IMR-90 (cell line): Measurements from ENCODE around the gene ANKRD33B. TPM values are rescaled to one million over a fixed set of nuclear protein-coding genes. Genes with fewer than 3 reads are reported as not detected.

Source experiments
- ATAC-seq: fragments of 200-7000 bp; cut with Tn5 transposase; 2 replicates; pipeline ENCODE4 v1.9.1; 2020; ENCODE audit warnings: low read depth, mild to moderate bottlenecking, moderate library complexity
- BruUV-seq: library from RNA; stranded (reverse); fragments of 400-500 nt; replicated peaks from 2 replicates; lab custom pipeline; 2021; lab: Mats Ljungman, UMichigan
- CTCF ChIA-PET: fragments of 300-600 bp; formaldehyde crosslinking; extraction: SDS; loops from one replicate; lab custom pipeline; 2021; ENCODE audit warnings: antibody characterized with exemption; lab: Yijun Ruan, JAX
- POLR2A ChIA-PET: fragments of 300-600 bp; sonication (Branson Sonifier 250); formaldehyde crosslinking; loops from one replicate; lab custom pipeline; 2022; ENCODE audit warnings: antibody characterized with exemption; ENCODE audit not compliant: unreplicated experiment; lab: Charles Lee
- DNase-seq: peaks from one replicate; pipeline ENCODE4 v3.0.0; 2013
- H2AFZ ChIP-seq: replicated peaks from 2 replicates; pipeline ENCODE3; 2013; ENCODE audit warnings: low read length, mild to moderate bottlenecking; ENCODE audit not compliant: poor library complexity
- H2AK5ac ChIP-seq: 2 replicates; pipeline ENCODE4 v1.6.1; 2013; ENCODE audit warnings: low read depth, low read length, inconsistent platforms
- H2AK9ac ChIP-seq: replicated peaks from 2 replicates; pipeline ENCODE3; 2013; ENCODE audit warnings: mild to moderate bottlenecking, low read depth, low read length, moderate library complexity; ENCODE audit not compliant: poor library complexity
- H2BK120ac ChIP-seq: 2 replicates; pipeline ENCODE4 v1.6.1; 2013; ENCODE audit warnings: low read depth, low read length, inconsistent platforms
- H2BK15ac ChIP-seq: 3 replicates; pipeline ENCODE4 v1.6.1; 2013; ENCODE audit warnings: low read depth, low read length, inconsistent platforms
- H2BK20ac ChIP-seq: 2 replicates; pipeline ENCODE4 v1.6.1; 2013; ENCODE audit warnings: low read depth, mild to moderate bottlenecking, inconsistent platforms, low read length, moderate library complexity
- H2BK5ac ChIP-seq: 2 replicates; pipeline ENCODE4 v1.6.1; 2013; ENCODE audit warnings: mild to moderate bottlenecking, low read depth, low read length, inconsistent platforms; ENCODE audit not compliant: poor library complexity, severe bottlenecking
- H3K14ac ChIP-seq: replicated peaks from 2 replicates; pipeline ENCODE4 v1.6.1; 2013; ENCODE audit warnings: low read depth, low read length, inconsistent platforms
- H3K18ac ChIP-seq: 2 replicates; pipeline ENCODE4 v1.6.1; 2013; ENCODE audit warnings: low read depth, low read length, control low read depth
- H3K23ac ChIP-seq: 2 replicates; pipeline ENCODE4 v1.6.1; 2013; ENCODE audit warnings: low read depth, low read length, inconsistent platforms
- H3K27ac ChIP-seq: 2 replicates; pipeline ENCODE4 v1.5.1; 2013; ENCODE audit warnings: mild to moderate bottlenecking, control low read depth, low read length; ENCODE audit not compliant: insufficient read depth
- H3K27me3 ChIP-seq: 2 replicates; pipeline ENCODE4 v1.6.1; 2013; ENCODE audit warnings: low read length; ENCODE audit not compliant: control insufficient read depth, insufficient read depth
- H3K36me3 ChIP-seq: 2 replicates; pipeline ENCODE4 v1.6.1; 2013; ENCODE audit warnings: low read length, mixed read lengths; ENCODE audit not compliant: control insufficient read depth, insufficient read depth
- H3K4ac ChIP-seq: 2 replicates; pipeline ENCODE4 v1.6.1; 2013; ENCODE audit warnings: low read depth, low read length, inconsistent platforms
- H3K4me1 ChIP-seq: 2 replicates; pipeline ENCODE4 v1.6.1; 2013; ENCODE audit warnings: low read length, mixed read lengths; ENCODE audit not compliant: control insufficient read depth, insufficient read depth
- H3K4me2 ChIP-seq: 2 replicates; pipeline ENCODE4 v1.6.1; 2013; ENCODE audit warnings: low read depth, mild to moderate bottlenecking, control low read depth, low read length, moderate library complexity
- H3K4me3 ChIP-seq: 2 replicates; pipeline ENCODE4 v1.5.1; 2013; ENCODE audit warnings: low read depth, mild to moderate bottlenecking, control low read depth, low read length, moderate library complexity; ENCODE audit not compliant: insufficient read depth
- H3K56ac ChIP-seq: 2 replicates; pipeline ENCODE4 v1.6.1; 2013; ENCODE audit warnings: low read length, inconsistent platforms; ENCODE audit not compliant: insufficient read depth; ENCODE audit errors: extremely low read depth
- H3K79me1 ChIP-seq, 2 experiments: 2 replicates each; pipeline ENCODE4 v1.6.1; 2013; ENCODE audit warnings: low read length in 2 of 2, inconsistent platforms in 1 of 2, low read depth in 1 of 2
- H3K9ac ChIP-seq: 2 replicates; pipeline ENCODE4 v1.6.1; 2013; ENCODE audit warnings: low read depth, low read length, control low read depth
- H3K9me1 ChIP-seq: 2 replicates; pipeline ENCODE4 v1.6.1; 2013; ENCODE audit warnings: low read length, inconsistent platforms; ENCODE audit not compliant: insufficient read depth
- H3K9me3 ChIP-seq: 2 replicates; pipeline ENCODE4 v1.6.1; 2013; ENCODE audit warnings: low read length; ENCODE audit not compliant: control insufficient read depth, insufficient read depth
- H4K20me1 ChIP-seq: 2 replicates; pipeline ENCODE4 v1.6.1; 2013; ENCODE audit warnings: low read length, inconsistent platforms; ENCODE audit not compliant: insufficient read depth
- H4K5ac ChIP-seq: 2 replicates; pipeline ENCODE4 v1.6.1; 2013; ENCODE audit warnings: mild to moderate bottlenecking, low read depth, low read length, control low read depth
- H4K8ac ChIP-seq, 2 experiments: 2 replicates each; pipeline ENCODE4 v1.6.1; 2013; ENCODE audit warnings: low read depth in 2 of 2, low read length in 2 of 2, control low read depth in 1 of 2, inconsistent platforms in 1 of 2
- H4K91ac ChIP-seq: 2 replicates; pipeline ENCODE4 v1.6.1; 2013; ENCODE audit warnings: low read depth, low read length, inconsistent platforms; ENCODE audit not compliant: insufficient read depth
- BHLHE40 ChIP-seq: fragments of 150-350 bp; IDR thresholded peaks from 2 replicates; pipeline ENCODE4 v1.6.1; 2016; ENCODE audit warnings: mild to moderate bottlenecking, low read depth, low read length
- MAZ ChIP-seq: IDR thresholded peaks from 2 replicates; pipeline ENCODE4 v1.6.1; 2012; ENCODE audit warnings: low read depth, mild to moderate bottlenecking, low read length, improper control_type of control experiment, moderate library complexity, borderline replicate concordance
- RAD21 ChIP-seq: IDR thresholded peaks from 2 replicates; pipeline ENCODE4 v1.6.1; 2012; ENCODE audit warnings: low read length, improper control_type of control experiment
- RCOR1 ChIP-seq: IDR thresholded peaks from 2 replicates; pipeline ENCODE4 v1.6.1; 2012; ENCODE audit warnings: mild to moderate bottlenecking, low read length, improper control_type of control experiment; ENCODE audit not compliant: insufficient replicate concordance
- SMC3 ChIP-seq: fragments of 150-350 bp; IDR thresholded peaks from 2 replicates; pipeline ENCODE4 v1.6.1; 2016; ENCODE audit warnings: low read depth, mild to moderate bottlenecking, antibody characterized with exemption, low read length, moderate library complexity
- WGBS, 2 experiments: methylation state at CpG; one replicate each; pipeline versions ENCODE4 v1.1.5 to v1.1.7; 2013; ENCODE audit warnings: missing lambda C conversion rate in 2 of 2; ENCODE audit not compliant: insufficient read length in 1 of 2; ENCODE audit errors: extremely low coverage in 2 of 2; 5-methylcytosine and 5-hydroxymethylcytosine counted together
- dilution Hi-C: fragments of 300-500 bp; cut with HindIII; formaldehyde crosslinking; loops from one replicate; pipeline ENCODE4 v1.14.3; 2018; ENCODE audit warnings: low sequenced_read_pairs; ENCODE audit not compliant: unreplicated experiment
- in situ Hi-C: fragments of 300-500 bp; cut with MboI; formaldehyde crosslinking; loops from 3 replicates; pipeline ENCODE4 v1.14.3; 2019; ENCODE audit warnings: low sequenced_read_pairs, inconsistent platforms, mixed read lengths
- intact Hi-C: fragments of 100-400 bp; cut with micrococcal nuclease; formaldehyde crosslinking; loops from 2 replicates; pipeline ENCODE4 v1.10.0; 2022
- polyA plus RNA-seq, 3 experiments: library from polyadenylated mRNA; depleted of rRNA; stranded (reverse); fragments of >200 nt; gene quantifications; 2 replicates each; pipeline ENCODE4 v1.2.3, GENCODE V29; 2012; ENCODE audit warnings: low replicate concordance in 1 of 3
- total RNA-seq: library from RNA; depleted of rRNA; stranded (reverse); fragments of >200 nt; gene quantifications from 2 replicates; pipeline ENCODE4 v1.2.3, GENCODE V29; 2012
- TF ChIP-seq, protein P1 (sequence below): conservative IDR thresholded peaks from 2 replicates; pipeline ENCODE4 v1.5.1; 2012; ENCODE audit warnings: mild to moderate bottlenecking, low read depth, low read length, improper control_type of control experiment

Gene ANKRD33B
- total and polyA plus RNA-seq, 2 of the 4 experiments (the other 2 are of a cell fraction) = 2.5 to 3.3 TPM

DNA sequence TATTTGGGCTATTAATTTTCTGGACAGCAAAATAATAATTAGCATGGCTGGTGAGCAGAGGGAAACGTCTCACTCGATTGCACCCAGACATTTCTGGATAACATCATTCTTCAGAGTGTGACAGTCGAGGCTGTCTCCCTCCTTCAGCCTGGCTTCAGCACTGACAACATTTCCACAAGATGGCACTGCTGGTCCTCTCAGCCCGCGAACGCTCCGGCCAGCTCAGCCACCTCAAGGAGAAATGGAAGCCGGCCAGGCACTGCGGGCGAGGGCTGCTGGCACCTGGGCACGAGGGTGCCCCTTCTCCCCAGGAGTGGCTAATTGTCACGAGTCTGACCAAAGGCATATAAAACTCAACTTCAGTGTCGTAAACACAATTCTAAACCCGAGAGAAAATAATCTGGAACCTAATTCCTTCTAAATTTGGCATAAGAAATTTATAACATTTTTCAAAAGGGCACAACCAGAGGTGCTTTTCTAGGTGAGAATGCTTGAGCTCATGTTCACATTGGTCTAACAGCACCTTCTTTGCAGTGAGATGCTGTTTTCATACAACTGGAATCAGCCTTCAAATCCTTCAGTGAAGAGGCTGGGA, 131.3 kb downstream of the ANKRD33B start:
- in situ Hi-C loops = loop anchor here (10.0 kb wide), 1 partner anchor 490 kb away; no protein-coding TSS in a partner anchor
- no TSS peak for BruUV-seq
- WGBS, 2 experiments = 6% methylated on average over 9 of the region's 14 CpGs; no CpG with 5 or more reads in 1 of the 2 experiments
- Histone ChIP-seq H2AK5ac (peak overlapping the region; percentile 53), H3K79me1 (peaks cover 49 to 91% of the 10 kb centered on the region in 2 experiments), H4K5ac (no peak overlapping the region), H4K20me1 (peaks cover 16% of the 10 kb centered on the region; the same call in 1 of the 2 replicates), H3K9ac (no peak overlapping the region), H3K14ac (peak overlapping the region; percentile 10; the same call in 1 of the 2 replicates), H3K27ac (no peak overlapping the region), H3K18ac (no peak overlapping the region), H3K4me2 (no peak overlapping the region), H4K8ac (peak overlapping the region in 1 of 2 experiments; percentile 38; a peak in 1 of 4 replicates), H3K23ac (peak overlapping the region; percentile 60), H3K27me3 (no peaks in the 10 kb centered on the region), H4K91ac (no peak overlapping the region; the same call in 1 of the 2 replicates), H3K56ac (no peak overlapping the region), H2AK9ac (peak overlapping the region; percentile 18), H2AFZ (peak overlapping the region; percentile 25), H3K4me3 (no peak overlapping the region), H2BK15ac (peak overlapping the region; percentile 22; the same call in 1 of the 3 replicates), H2BK120ac (no peak overlapping the region), H3K36me3 (peaks cover 6% of the 10 kb centered on the region), H2BK20ac (no peak overlapping the region), H3K9me1 (peaks cover 28% of the 10 kb centered on the region), H3K4me1 (peaks cover 26% of the 10 kb centered on the region), H2BK5ac (no peak overlapping the region), H3K9me3 (no peaks in the 10 kb centered on the region), H3K4ac (peak overlapping the region; percentile 41)
- DNase-seq (peak; percentile 69), ATAC-seq (peak; percentile 74)
- ChIA-PET POLR2A (no interaction called here), CTCF (interaction anchor here (0.7 to 1.6 kb wide), 4 partner anchors 11 to 488 kb away, joined by 3 to 4 read pairs (median 3); no protein-coding TSS in a partner anchor)
- intact Hi-C loops = loop anchor here (1.0 to 5.0 kb wide), 3 partner anchors 242 to 487 kb away; no protein-coding TSS in a partner anchor
- no peak for TF ChIP-seq RCOR1
- peak; percentile 80 for TF ChIP-seq SMC3
- TF ChIP-seq, protein P1, sequence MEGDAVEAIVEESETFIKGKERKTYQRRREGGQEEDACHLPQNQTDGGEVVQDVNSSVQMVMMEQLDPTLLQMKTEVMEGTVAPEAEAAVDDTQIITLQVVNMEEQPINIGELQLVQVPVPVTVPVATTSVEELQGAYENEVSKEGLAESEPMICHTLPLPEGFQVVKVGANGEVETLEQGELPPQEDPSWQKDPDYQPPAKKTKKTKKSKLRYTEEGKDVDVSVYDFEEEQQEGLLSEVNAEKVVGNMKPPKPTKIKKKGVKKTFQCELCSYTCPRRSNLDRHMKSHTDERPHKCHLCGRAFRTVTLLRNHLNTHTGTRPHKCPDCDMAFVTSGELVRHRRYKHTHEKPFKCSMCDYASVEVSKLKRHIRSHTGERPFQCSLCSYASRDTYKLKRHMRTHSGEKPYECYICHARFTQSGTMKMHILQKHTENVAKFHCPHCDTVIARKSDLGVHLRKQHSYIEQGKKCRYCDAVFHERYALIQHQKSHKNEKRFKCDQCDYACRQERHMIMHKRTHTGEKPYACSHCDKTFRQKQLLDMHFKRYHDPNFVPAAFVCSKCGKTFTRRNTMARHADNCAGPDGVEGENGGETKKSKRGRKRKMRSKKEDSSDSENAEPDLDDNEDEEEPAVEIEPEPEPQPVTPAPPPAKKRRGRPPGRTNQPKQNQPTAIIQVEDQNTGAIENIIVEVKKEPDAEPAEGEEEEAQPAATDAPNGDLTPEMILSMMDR = peak; percentile 85
- no peak for TF ChIP-seq MAZ
- 0 out of 2 replicates have a peak, but pooled peaks have one; percentile 3 for TF ChIP-seq BHLHE40
- peak; percentile 93 for TF ChIP-seq RAD21
- dilution Hi-C loops = no loop called here
